H9 (cell line): ENCODE data around the gene IFFO2. TPM values are rescaled to one million over a fixed set of nuclear protein-coding genes. Genes with fewer than 3 reads are reported as not detected.

Source experiments
- DNase-seq: peaks from one replicate; pipeline ENCODE4 v3.0.0-alpha.2; 2017
- H2AFZ ChIP-seq: one replicate; pipeline ENCODE4 v1.6.1; 2013; ENCODE audit warnings: mild to moderate bottlenecking, low read length, control low read depth, moderate library complexity
- H2AK5ac ChIP-seq: 2 replicates; pipeline ENCODE4 v1.6.1; 2013; ENCODE audit warnings: low read length, control low read depth, mixed read lengths; ENCODE audit not compliant: insufficient read length
- H2BK120ac ChIP-seq: one replicate; pipeline ENCODE4 v1.6.1; 2013; ENCODE audit warnings: low read depth, mild to moderate bottlenecking, low read length, control low read depth, inconsistent platforms; ENCODE audit not compliant: poor library complexity, severe bottlenecking
- H2BK12ac ChIP-seq: 2 replicates; pipeline ENCODE4 v1.6.1; 2013; ENCODE audit warnings: low read length, control low read depth, mixed read lengths, low read depth; ENCODE audit not compliant: insufficient read length
- H2BK15ac ChIP-seq: 2 replicates; pipeline ENCODE4 v1.6.1; 2013; ENCODE audit warnings: low read depth, low read length, control low read depth
- H2BK20ac ChIP-seq: one replicate; pipeline ENCODE4 v1.6.1; 2013; ENCODE audit warnings: low read depth, mild to moderate bottlenecking, low read length, control low read depth, inconsistent platforms; ENCODE audit not compliant: poor library complexity, severe bottlenecking
- H2BK5ac ChIP-seq: 2 replicates; pipeline ENCODE4 v1.6.1; 2013; ENCODE audit warnings: low read length, control low read depth, mixed read lengths; ENCODE audit not compliant: insufficient read length
- H3K14ac ChIP-seq: 2 replicates; pipeline ENCODE4 v1.6.1; 2013; ENCODE audit warnings: low read length, control low read depth; ENCODE audit not compliant: insufficient read depth
- H3K18ac ChIP-seq: 2 replicates; pipeline ENCODE4 v1.6.1; 2013; ENCODE audit warnings: low read depth, mild to moderate bottlenecking, mixed read lengths, low read length, control low read depth; ENCODE audit not compliant: insufficient read length
- H3K23ac ChIP-seq: 2 replicates; pipeline ENCODE4 v1.6.1; 2013; ENCODE audit warnings: low read length, control low read depth, mixed read lengths, low read depth; ENCODE audit not compliant: insufficient read length
- H3K23me2 ChIP-seq: 2 replicates; pipeline ENCODE4 v1.6.1; 2013; ENCODE audit warnings: low read depth, mild to moderate bottlenecking, mixed read lengths, low read length, control low read depth; ENCODE audit not compliant: insufficient read length, poor library complexity, severe bottlenecking
- H3K27ac ChIP-seq: 2 replicates; pipeline ENCODE4 v1.5.1; 2013; ENCODE audit warnings: low read length, control low read depth, mixed read lengths, low read depth; ENCODE audit not compliant: insufficient read length
- H3K27me3 ChIP-seq: 2 replicates; pipeline ENCODE4 v1.6.1; 2013; ENCODE audit warnings: low read length, control low read depth, inconsistent platforms; ENCODE audit not compliant: insufficient read depth
- H3K4ac ChIP-seq: 2 replicates; pipeline ENCODE4 v1.6.1; 2013; ENCODE audit warnings: low read depth, mild to moderate bottlenecking, control low read depth, inconsistent platforms, low read length, moderate library complexity
- H3K4me1 ChIP-seq: 2 replicates; pipeline ENCODE4 v1.6.1; 2013; ENCODE audit warnings: low read length, control low read depth, inconsistent platforms; ENCODE audit not compliant: insufficient read depth
- H3K4me2 ChIP-seq: 2 replicates; pipeline ENCODE4 v1.6.1; 2013; ENCODE audit warnings: low read length, control low read depth, mixed read lengths; ENCODE audit not compliant: insufficient read length, insufficient read depth
- H3K56ac ChIP-seq: 2 replicates; pipeline ENCODE4 v1.6.1; 2013; ENCODE audit warnings: low read depth, mild to moderate bottlenecking, mixed read lengths, low read length, control low read depth; ENCODE audit not compliant: insufficient read length
- H3K79me1 ChIP-seq: 2 replicates; pipeline ENCODE4 v1.6.1; 2013; ENCODE audit warnings: low read depth, mild to moderate bottlenecking, moderate library complexity, low read length, control low read depth, inconsistent platforms; ENCODE audit not compliant: insufficient read depth, poor library complexity, severe bottlenecking
- H3K79me2 ChIP-seq: 2 replicates; pipeline ENCODE4 v1.6.1; 2013; ENCODE audit warnings: low read length, control low read depth, inconsistent platforms; ENCODE audit not compliant: insufficient read depth
- H3K9ac ChIP-seq: 2 replicates; pipeline ENCODE4 v1.6.1; 2013; ENCODE audit warnings: low read length, control low read depth, mixed read lengths; ENCODE audit not compliant: insufficient read length; ENCODE audit errors: extremely low read depth
- H3K9me3 ChIP-seq: one replicate; pipeline ENCODE4 v1.6.1; 2013; ENCODE audit warnings: low read depth, low read length, inconsistent platforms; ENCODE audit not compliant: control insufficient read depth
- H3T11ph ChIP-seq: one replicate; pipeline ENCODE4 v1.6.1; 2013; ENCODE audit warnings: mild to moderate bottlenecking, low read length, control low read depth, inconsistent platforms
- H4K20me1 ChIP-seq: one replicate; pipeline ENCODE4 v1.6.1; 2013; ENCODE audit not compliant: control insufficient read depth, insufficient read length, insufficient read depth
- H4K5ac ChIP-seq: 2 replicates; pipeline ENCODE4 v1.6.1; 2013; ENCODE audit warnings: low read depth, mild to moderate bottlenecking, mixed read lengths, low read length, control low read depth; ENCODE audit not compliant: insufficient read length
- H4K8ac ChIP-seq: replicated peaks from 2 replicates; pipeline ENCODE4 v1.6.1; 2013; ENCODE audit warnings: low read length, control low read depth, mixed read lengths, low read depth; ENCODE audit not compliant: insufficient read length
- H4K91ac ChIP-seq: 2 replicates; pipeline ENCODE4 v1.6.1; 2013; ENCODE audit warnings: low read depth, mild to moderate bottlenecking, moderate library complexity, mixed read lengths, low read length, control low read depth; ENCODE audit not compliant: insufficient read length
- H3K27ac Mint-ChIP-seq, 3 experiments: 2 replicates in 2 of 3; 3 replicates in 1 of 3; pipeline ENCODE4 v1.8.0; 2020 to 2021; ENCODE audit warnings: mixed read lengths in 3 of 3, mild to moderate bottlenecking in 1 of 3, moderate library complexity in 1 of 3
- H3K27me3 Mint-ChIP-seq: 2 replicates; pipeline ENCODE4 v1.8.0; 2021; ENCODE audit warnings: low read depth, mild to moderate bottlenecking, moderate library complexity, mixed read lengths
- H3K36me3 Mint-ChIP-seq, 3 experiments: 2 replicates in 2 of 3; 3 replicates in 1 of 3; pipeline ENCODE4 v1.8.0; 2020 to 2021; ENCODE audit warnings: low read depth in 3 of 3, mixed read lengths in 3 of 3; ENCODE audit not compliant: insufficient read depth in 1 of 3
- H3K4me1 Mint-ChIP-seq, 2 experiments: 2 replicates each; pipeline ENCODE4 v1.8.0; 2020; ENCODE audit warnings: mixed read lengths in 2 of 2
- H3K4me3 Mint-ChIP-seq, 2 experiments: 2 replicates in 1 of 2; 3 replicates in 1 of 2; pipeline ENCODE4 v1.8.0; 2020 to 2021; ENCODE audit warnings: mild to moderate bottlenecking in 2 of 2, mixed read lengths in 2 of 2, moderate library complexity in 1 of 2
- H3K9me3 Mint-ChIP-seq, 2 experiments: 2 replicates in 1 of 2; 3 replicates in 1 of 2; pipeline ENCODE4 v1.8.0; 2020; ENCODE audit warnings: mild to moderate bottlenecking in 2 of 2, mixed read lengths in 2 of 2, moderate library complexity in 1 of 2
- WGBS: extraction: QIAGEN DNeasy Blood & Tissue Kit; methylation state at CpG from one replicate; pipeline ENCODE4 v1.1.7; 2013; ENCODE audit warnings: missing lambda C conversion rate, low lambda C conversion rate, mixed read lengths; ENCODE audit not compliant: insufficient read length; ENCODE audit errors: extremely low coverage; 5-methylcytosine and 5-hydroxymethylcytosine counted together
- total RNA-seq: library from RNA; stranded (reverse); gene quantifications from 2 replicates; pipeline ENCODE4 v1.2.1, GENCODE V29; 2021
- TF ChIP-seq, protein P1 (sequence below): fragments of 200-600 bp; sonication (generic); conservative IDR thresholded peaks from 3 replicates; pipeline ENCODE4 v1.8.0; 2021; ENCODE audit warnings: antibody characterized with exemption, mild to moderate bottlenecking

IFFO2 gene
- total RNA-seq, 1 experiment from 2014 or later = 3.6 TPM

- Mint-ChIP-seq H3K36me3 (no peaks in the 10 kb centered on the region; a peak in 1 of 7 replicates), H3K4me3 (peak overlapping the region; percentile 62 to 83), H3K9me3 (no peaks in the 10 kb centered on the region), H3K27ac (no peak overlapping the region), H3K27me3 (peaks cover 49% of the 10 kb centered on the region), H3K4me1 (peaks cover 24 to 36% of the 10 kb centered on the region in 2 experiments)
- H3K18ac ChIP-seq = no peak overlapping the region
- no peak overlapping the region for H2AK5ac ChIP-seq
- H4K20me1 ChIP-seq = no peaks in the 10 kb centered on the region
- H2BK15ac ChIP-seq = no peak overlapping the region
- H2BK120ac ChIP-seq = no peak overlapping the region
- no peak overlapping the region for H3K4me2 ChIP-seq
- no peak overlapping the region for H3T11ph ChIP-seq
- peaks cover 5% of the 10 kb centered on the region; the same call in 1 of the 2 replicates for H3K27me3 ChIP-seq
- no peak overlapping the region for H4K8ac ChIP-seq
- DNase-seq = no peak
- no peaks in the 10 kb centered on the region for H3K9me3 ChIP-seq
- H3K23me2 ChIP-seq = peaks cover 8% of the 10 kb centered on the region
- no peak overlapping the region for H3K4ac ChIP-seq
- H3K4me1 ChIP-seq = peaks cover 4% of the 10 kb centered on the region; the same call in 1 of the 2 replicates
- TF ChIP-seq, protein P1, sequence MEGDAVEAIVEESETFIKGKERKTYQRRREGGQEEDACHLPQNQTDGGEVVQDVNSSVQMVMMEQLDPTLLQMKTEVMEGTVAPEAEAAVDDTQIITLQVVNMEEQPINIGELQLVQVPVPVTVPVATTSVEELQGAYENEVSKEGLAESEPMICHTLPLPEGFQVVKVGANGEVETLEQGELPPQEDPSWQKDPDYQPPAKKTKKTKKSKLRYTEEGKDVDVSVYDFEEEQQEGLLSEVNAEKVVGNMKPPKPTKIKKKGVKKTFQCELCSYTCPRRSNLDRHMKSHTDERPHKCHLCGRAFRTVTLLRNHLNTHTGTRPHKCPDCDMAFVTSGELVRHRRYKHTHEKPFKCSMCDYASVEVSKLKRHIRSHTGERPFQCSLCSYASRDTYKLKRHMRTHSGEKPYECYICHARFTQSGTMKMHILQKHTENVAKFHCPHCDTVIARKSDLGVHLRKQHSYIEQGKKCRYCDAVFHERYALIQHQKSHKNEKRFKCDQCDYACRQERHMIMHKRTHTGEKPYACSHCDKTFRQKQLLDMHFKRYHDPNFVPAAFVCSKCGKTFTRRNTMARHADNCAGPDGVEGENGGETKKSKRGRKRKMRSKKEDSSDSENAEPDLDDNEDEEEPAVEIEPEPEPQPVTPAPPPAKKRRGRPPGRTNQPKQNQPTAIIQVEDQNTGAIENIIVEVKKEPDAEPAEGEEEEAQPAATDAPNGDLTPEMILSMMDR = no peak
- H3K9ac ChIP-seq = no peak overlapping the region
- H3K14ac ChIP-seq = no peak overlapping the region; the same call in 1 of the 2 replicates
- no peak overlapping the region for H4K91ac ChIP-seq
- no peaks in the 10 kb centered on the region for H3K79me2 ChIP-seq
- no peak overlapping the region for H2BK12ac ChIP-seq
- no peak overlapping the region for H4K5ac ChIP-seq
- no peak overlapping the region for H2BK5ac ChIP-seq
- H3K79me1 ChIP-seq = no peaks in the 10 kb centered on the region
- no peak overlapping the region for H3K27ac ChIP-seq
- no peak overlapping the region for H2BK20ac ChIP-seq
- no peak overlapping the region for H3K56ac ChIP-seq
- WGBS = no CpG with 5 or more reads among the region's 7 CpGs
- H3K23ac ChIP-seq = no peak overlapping the region
- H2AFZ ChIP-seq = no peak overlapping the region
These were observed 2.0 kb downstream of the IFFO2 start for GRCh38 chr1:18954270-18955071.
